Activated CD8-positive, alpha-beta memory T cell treated with anti-CD3 and anti-CD28 coated beads for 1 hour (primary cell): Measurements from ENCODE around the gene TAS2R1.

Experiments
- DNase-seq, 2 donors: peaks; one replicate each; pipeline ENCODE4 v3.0.0-alpha.2; 2020; ENCODE audit warnings: low read depth in 1 of 2; ENCODE audit errors: extremely low read depth in 1 of 2

TAS2R1 gene, protein sequence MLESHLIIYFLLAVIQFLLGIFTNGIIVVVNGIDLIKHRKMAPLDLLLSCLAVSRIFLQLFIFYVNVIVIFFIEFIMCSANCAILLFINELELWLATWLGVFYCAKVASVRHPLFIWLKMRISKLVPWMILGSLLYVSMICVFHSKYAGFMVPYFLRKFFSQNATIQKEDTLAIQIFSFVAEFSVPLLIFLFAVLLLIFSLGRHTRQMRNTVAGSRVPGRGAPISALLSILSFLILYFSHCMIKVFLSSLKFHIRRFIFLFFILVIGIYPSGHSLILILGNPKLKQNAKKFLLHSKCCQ

DNA sequence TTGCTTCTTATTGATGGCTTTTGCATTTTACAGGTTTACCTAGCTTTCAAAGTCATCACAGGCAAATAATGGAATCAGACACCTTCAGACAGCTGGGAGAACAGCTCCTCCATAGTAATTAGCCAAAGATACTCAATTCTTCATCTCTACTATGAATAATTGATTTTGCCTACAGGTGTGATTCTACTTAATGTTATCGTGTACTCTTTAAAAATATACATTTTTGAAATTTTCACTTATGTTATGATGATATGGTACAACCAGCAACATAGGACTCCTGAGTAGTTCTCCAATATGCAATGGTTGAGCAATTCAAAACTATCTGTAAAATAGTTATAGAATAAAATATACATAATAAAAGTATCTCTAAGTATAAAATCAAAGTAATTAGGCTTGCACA is at the start of gene TAS2R1:
Gene TAS2R1, minus strand, starts transcription at position 101 of the 400 bp plus-strand sequence. CDS start 319 bp downstream, outside the sequence.
- DNase-seq: no peak

DNA sequence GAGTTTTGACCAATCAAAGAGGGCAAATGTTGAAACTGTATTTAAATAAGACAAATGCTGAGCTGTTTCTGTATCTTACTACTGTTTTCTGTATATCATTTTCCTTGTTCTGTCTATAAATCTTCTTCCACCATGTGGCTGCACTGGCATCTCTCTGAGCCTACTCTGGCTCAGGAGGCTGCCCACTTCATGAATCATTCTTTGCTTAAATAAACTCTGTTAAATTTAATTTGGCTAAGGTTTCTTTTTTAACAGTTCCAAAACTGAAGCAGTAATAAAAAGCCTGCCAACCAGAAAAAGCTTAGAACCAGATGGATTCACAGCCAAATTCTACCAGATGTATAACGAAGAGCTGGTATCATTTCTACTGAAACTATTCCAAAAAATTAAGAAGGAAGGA is 40.2 kb upstream of the TAS2R1 start:
- DNase-seq: no peak

DNA sequence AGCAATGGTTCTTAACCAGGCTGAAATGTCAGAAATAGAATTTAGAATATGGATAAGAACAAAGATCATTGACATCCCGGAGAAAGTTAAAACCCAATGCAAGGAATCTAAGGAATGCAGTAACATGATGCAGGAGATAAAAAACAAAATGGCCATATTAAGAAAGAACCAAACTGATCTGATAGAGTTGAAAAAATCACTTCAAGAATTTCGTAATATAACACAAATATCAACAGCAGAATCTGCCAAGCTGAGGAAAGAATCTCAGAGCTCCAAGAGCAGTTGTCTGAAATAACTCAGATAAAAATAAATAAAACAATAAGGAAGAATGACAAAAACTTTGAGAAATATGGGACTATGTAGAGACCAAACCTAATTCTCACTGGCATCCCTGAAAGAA is 37.8 kb upstream of the TAS2R1 start:
- DNase-seq: no peak

DNA sequence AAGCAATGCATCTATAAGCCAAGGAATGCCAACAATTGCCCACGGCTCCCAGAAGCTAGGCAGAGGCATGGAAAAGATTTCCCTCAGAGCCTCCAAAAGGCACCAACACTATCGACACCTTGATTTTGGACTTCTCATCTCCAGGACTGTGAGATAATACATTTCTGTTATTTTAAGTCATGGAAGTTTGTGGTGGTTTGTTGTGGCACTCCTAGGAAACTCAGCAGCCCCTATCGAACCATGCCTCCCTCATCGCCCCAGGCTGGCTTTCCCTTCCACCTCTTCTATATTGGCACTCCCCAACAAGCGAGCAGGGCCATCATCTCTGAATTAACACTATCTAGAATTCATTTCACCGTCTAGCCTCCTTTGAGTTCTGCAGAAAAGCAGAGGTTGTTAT is 33.7 kb upstream of the TAS2R1 start:
- DNase-seq: no peak

DNA sequence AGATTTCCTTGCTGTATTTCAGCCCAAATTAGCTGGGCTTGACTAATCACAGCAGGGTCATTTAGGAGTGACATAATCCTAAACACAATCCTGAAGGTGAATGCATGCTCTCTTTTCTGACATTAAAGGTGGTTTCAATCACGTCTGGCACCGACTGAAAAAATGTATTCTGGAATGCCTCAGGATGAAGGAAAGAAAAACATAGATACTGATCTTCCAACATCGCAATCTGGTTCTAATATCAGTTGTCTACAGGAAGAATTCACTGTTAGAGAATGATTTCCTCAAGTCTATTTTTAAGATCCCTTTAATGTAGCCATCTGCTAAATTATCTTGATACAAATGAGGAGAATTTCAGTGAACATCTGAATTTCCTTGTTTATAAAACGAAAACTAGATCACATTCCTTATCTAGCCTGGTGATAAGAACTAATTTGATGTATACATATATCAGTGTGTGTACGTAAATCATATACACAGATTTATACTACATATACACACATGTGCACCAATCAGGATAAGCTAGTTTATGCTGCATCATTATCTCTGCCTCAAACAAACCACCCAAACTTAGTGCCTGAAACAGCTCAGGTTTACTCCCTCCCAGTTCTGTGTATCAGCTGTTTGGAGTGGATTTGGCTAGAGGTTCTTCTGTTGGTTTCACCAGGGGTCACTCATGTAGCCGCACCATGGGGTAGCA is 31.3 kb upstream of the TAS2R1 start:
- DNase-seq: no peak

DNA sequence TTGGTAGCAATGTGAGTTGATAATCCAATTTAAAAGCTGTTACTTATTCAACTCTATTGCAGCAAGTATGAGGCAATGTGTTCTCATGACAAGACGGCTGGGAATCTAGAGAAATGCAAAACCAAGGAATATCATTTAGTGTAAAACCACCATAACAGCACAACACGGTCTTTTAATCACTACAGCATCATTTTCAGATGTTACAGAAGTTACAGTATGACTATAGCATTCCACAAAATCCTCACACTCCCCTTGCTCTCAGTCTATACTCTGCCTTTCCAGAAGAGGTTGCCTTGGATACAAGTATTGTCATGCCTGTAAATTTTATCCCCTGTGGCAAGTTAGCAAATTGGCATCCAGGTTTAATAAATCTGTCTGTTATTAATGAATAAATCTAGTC is 28.6 kb upstream of the TAS2R1 start:
- DNase-seq: no peak

DNA sequence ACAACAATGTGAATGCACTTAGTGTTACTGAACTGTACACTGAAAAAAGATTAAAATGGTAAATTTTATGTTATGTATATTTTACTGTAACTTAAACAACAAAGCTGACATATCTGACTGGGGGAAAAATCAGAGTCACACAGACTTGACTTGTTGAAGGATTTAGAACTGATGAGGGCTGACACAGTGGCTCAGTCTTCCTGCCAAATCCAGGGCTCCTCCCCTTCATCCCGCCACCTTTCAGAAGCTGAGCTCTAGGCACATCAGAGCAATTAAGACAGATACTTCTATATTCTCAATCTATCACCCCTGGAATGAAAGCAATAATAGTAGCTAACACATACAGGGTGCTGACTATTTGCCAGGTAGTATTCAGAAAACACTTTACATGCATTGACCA is 27.7 kb upstream of the TAS2R1 start:
- DNase-seq: no peak

DNA sequence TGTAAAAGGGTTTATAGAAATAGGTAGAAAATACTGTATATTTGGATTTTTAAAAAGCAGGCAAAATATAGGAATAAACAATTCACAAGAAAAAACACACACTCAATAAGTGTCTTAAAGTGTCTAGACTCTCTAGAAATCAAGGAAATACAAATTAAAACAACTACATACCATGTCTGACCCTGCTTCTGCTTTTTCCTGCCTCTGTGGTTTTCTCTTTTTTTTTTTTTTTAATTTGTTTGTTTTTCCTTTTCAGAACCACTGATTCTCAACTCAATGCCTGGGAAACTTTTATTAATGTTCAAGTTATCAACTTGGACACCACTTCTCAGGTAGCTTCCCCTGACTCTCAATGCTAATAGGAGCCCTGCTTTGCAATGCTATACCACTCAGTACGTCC is 25.5 kb upstream of the TAS2R1 start:
- DNase-seq: no peak

DNA sequence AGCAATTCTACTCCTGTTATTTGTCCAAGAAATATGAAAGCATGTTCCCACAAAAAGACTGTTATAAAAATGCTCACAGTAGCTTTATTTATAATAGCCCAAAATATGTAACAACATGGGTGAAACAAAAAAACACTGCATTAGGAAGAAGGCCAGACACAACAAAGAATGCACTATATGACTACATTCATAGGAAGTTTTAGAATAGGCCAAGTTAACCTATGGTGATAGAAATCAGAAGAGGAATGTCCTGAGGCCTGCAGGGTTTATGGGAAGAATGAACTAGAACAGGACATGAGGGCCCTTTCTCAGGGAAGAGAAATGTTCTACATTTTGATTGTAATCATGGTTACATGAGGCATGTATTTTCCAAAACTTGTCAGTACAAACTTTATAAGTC is 24.7 kb upstream of the TAS2R1 start:
- no peak for DNase-seq

DNA sequence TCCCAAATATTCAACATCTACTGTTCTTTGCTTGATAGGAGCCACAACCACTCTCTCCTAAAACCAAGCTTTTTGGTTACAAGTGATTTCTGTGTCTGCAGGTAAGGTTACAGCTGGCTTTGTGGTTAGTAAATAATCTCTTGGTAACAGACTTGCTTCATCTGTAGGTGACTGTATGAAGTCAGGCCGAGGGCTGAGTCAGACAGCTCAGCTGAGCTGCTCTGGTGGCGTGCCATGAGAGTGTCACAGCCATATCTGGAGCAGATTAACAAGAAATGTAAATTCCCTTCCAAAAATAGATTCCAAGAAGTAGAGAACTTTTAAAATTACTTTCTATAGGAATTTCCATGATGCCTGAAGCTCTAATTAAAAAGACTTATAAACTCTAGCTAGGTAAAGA is 23.7 kb upstream of the TAS2R1 start:
- no peak for DNase-seq

DNA sequence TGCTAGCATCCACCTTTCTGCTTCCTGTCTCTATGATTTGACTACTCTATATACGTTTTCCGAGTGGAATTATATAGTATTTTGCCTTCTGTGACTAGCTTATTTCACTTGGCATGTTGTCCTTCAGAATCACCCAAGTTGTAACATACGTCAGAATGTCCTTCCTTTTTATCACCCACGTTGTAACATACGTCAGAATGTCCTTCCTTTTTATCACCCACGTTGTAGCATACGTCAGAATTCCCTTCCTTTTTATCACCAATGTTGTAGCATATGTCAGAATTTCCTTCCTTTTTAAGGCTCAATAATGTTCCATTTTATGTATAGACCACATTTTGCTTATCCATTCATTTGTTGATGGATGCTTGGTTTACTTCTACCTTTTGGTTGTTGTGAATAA is 22.9 kb upstream of the TAS2R1 start:
- no peak for DNase-seq

DNA sequence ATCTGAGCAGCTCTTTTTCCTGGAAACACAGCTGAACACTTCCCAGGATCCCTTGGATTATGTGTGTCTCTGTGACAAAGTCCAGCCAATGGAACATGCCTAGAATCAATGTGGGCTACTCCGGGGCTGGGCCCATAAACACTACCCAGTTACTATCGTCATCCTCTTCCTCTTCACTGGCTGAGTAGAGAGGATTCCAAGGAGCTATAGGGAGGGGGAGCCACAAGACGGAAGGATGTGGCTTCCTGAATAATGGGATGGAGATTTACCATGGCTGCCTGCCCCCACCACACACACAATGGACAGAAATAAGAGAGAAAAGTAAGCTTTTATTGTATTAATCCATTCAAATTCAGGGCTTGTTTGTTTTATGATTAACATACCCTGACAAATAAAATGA is 22.1 kb upstream of the TAS2R1 start:
- no peak for DNase-seq

DNA sequence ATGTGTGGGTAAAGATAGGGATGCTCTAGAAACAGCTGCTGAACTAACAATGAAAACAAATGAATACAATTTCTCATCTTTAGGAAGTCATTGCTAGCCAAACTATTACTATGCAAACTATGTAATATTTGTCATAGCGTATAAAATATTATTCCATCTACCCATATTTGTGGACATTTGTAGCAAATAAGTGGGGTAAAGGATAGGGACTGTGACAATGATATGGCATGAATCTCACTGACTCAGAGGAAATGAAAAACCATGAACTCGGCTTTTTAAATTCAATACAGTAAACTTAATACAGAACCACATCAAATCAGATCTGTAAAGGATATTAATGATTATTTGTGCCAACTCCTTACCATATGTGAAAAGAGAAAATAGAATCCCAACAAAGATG is 16.7 kb upstream of the TAS2R1 start:
- no peak for DNase-seq

DNA sequence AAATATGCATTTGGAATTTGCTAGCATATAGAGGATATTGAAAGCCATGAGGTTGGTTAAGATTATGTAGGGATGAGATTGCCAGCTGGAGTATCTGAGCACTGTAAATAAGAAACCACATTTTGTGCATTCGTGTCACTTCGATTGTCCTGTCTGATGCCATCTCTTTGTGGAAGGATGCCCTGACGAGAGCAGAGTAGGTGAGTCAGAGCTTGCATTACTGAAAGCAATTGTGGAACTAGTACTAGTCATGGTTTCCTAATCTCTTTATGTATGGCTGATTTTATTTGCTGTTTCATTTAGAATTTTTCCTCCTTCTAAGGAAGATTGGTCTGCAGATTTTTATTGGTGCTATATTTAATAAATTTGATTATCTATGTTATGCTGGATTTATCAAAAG is 14.5 kb upstream of the TAS2R1 start:
- no peak for DNase-seq

DNA sequence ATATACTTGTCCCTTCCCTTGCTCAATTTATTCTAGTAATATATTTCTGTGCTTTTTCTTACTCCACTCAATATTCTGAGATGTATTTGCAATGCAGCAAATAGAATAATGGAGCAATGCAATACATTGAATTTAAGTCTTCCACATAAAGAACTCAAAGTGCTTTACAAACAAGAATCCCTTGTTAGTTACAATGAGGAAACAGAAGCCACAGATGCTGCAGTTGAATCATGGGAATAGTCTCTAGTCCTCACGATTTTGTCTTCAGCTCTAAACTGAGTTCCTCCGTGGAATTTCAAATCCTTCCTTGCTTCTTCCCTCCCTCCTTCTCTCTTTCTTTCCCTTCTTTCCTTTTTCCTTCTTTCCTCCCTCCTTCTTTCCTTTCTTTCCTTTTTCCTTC is 12.5 kb upstream of the TAS2R1 start:
- DNase-seq: no peak

DNA sequence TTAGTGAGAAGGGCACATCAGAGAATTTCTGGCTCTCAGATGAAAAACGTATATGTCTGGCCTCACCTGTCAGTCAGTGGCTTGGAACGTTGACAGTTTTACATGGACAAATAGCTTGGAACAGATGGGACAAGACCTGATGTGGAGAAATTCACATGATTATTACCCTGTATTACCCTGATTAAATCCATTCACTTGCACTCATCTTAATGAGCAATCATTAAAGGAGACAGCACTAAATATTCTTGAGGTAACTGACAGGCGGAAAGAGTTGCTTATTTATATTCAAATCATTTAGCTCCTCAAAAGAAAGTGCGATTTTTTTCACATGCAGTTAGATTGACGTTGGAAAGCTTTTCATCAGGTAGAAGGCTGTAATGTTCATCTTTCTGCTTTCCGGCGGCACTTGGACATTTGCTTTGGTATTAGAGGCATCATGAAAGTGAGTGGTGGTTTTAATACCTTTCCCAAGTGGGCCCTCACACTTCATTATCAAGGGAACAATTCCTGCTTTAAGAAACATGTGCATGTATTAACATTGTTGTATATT is 11.7 kb upstream of the TAS2R1 start:
- DNase-seq: no peak

DNA sequence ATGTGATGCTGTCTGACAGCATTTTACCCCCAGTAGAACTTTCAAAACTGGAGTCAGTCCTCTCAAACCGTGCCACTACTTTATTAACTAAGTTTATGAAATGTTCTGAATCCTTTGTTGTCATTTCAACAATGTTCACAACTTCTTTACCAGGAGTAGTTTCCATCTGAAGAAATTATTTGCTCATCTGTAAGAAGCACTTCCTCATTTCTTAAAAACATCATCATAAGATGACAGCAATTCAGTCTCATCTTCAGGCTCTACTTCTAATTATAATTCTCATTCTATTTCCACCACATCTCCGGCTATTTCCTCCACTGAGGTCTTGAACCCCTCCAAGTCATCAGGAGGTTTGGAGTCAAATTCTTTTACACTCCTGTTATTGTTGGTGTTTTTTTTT is 2.3 kb upstream of the TAS2R1 start:
- no peak for DNase-seq

DNA sequence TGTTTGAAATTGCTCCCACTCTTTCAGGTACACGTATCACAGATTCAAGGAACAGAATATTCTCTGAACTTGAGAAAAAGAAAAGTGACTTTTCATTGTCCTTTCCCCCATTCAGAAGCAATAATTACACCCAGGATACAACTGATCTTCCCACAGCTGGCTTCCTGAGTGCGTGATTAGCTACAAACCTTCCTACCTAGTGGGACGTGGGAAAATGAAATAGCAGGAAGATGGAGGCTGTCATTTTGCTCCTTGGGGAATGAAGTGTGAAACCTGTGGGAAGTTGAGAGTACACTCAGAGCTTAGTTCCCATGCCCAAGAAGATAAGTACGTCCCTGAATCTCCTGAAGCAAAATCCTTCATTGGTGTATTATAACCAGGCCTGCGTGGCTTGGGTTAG is 2.6 kb downstream of the TAS2R1 start:
- DNase-seq: no peak

DNA sequence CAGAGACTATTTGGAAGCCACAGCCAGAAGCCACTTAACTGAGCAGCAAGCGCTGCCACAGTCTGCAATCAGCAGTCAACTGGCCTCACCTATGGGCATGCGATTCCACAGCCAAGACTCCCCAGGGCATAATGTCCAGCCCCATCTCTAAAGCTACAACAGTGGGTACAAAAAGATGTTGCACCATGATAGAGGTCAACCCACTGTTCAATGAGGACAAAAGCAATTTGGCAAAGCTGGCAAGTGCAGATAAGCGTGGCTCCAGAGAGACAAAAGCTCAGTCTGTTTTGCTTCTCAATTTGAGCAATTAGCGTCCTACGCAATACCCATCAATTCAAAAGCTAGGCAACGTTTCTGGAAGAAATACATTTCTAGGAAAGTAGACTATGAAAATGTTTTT is 3.2 kb downstream of the TAS2R1 start:
- no peak for DNase-seq

DNA sequence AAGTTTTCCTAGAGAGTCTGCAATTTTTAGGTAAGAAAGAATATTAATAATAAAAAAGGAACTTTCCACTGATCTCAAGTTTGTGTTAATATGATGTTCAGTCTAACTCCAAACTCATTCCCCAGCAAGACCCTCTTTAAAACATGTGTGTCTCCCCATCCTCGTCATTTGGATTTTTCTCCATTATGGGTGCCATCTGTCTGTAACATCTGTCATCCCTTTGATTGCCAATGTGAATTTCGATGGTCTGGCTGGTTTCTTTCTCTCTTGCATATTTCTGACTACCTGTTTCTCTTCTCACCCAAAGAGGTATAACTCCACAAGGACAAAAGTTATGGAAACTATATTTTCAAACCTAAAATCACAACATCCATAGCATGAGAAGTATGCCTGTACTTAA is 4.4 kb downstream of the TAS2R1 start:
- DNase-seq: no peak

DNA sequence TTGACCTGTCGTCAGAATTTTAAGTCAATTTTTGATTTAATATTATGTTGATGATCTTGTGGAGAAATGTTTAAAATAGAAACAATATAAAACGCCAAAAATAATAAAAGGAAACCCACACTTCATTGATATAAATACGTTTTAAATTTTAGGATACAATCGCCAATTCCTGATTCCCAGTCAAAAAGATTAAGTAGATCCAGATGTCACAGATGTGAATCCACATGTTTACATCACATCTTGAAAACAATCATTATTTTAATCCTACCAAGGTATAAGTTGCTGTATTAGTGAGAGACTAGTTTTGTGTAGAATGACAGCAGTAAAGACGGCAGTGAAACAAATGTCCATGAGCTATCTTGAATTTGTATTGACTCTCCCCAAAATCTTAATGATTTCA is 4.9 kb downstream of the TAS2R1 start:
- no peak for DNase-seq

DNA sequence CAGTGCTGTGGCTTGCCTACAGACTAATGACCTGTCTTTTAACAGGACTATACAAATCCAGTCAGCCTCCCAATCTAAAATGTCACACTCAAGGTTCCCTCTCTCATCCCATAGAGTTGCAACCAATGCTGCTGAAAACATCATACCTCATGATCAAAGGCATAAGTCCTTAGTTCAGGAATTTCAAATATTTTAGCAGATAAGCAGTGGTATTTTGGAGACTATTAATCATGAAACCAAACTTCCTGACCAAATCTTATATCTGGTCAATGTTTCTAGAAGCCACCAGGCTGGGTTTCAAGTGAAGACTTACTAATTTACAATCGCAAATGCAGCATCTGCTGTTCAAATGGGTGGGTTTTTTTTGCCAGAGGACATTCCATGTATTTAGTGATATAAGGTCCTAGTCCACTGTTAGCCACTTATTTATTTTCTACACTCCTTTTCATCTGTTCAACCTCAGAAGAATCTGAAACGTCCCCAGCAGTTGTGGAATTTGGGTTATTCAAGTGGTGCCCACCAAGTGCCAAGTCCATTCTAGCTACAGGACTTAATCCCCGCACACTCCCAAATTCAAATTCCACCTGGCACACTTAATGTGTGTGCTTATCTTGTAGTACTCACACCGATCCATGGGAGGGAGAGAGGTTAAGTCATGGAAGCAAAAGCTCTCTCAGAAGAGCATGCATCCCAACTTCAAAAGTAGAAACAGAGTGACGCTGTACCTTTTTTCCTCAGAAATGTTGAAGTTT is 5.8 kb downstream of the TAS2R1 start:
- DNase-seq: no peak
